Mesangial cell (primary cell): ENCODE data around the gene BPIFA1. TPM values are rescaled to one million over a fixed set of nuclear protein-coding genes. Genes with fewer than 3 reads are reported as not detected.

ENCODE experiments used
- total RNA-seq: library from RNA; depleted of rRNA; stranded (reverse); fragments of >200 nt; gene quantifications from 2 replicates; pipeline ENCODE4 v1.2.3, GENCODE V29; 2015

The BPIFA1 gene
- total RNA-seq, result not detected in 2 replicates

DNA sequence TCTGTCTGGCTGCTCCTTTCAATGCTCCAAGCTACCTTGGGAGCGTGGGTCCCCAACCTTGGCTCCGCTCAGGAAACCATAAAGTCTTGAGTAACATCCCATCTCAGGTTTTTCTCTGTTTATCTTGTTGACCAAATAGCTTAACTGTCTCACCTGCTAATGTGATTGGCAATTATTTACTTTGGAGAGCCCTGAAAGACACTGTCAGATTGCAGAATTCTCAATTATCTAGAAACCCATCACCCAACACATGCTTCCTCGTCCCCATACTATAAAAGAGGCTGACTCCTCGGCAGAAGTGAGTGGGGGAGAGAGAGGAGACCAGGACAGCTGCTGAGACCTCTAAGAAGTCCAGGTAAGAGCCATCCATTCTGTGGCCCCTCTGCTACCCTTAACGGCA is at the start of gene BPIFA1:
BPIFA1 (plus strand) TSS at position 301 of the 400 bp plus-strand sequence. CDS start 1,716 bp downstream, outside the sequence.

DNA sequence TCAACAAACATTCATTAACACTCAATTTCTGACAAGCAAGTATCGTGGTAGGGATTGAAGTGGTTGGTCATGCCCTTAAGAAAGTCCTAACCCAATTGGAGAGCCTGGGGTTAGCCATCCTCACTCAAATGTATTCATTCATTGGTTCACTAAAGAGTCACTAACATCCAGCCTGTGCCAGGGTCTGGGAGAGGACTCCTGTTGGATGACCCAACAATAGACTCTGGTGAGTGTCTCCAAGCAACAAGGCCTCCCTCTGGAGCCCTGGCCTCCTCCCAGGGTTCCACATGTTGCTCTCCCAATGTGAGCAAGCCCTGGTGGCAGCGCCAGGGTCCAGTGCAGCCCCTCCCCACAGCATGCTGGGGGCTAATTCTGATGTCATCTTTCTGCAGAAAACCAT is 18.7 kb upstream of the BPIFA1 start, which contains the start of gene BPIFA3:
BPIFA3 (plus strand) TSS at position 301 of the 400 bp plus-strand sequence. CDS start 185 bp downstream, outside the sequence.

GRCh38 chr20:33282991-33283555 is 47.3 kb downstream of the BPIFA1 start, which contains the start of gene BPIFB1:
BPIFB1 (plus strand) TSS chr20:33283214; CDS start chr20:33286074, 2,860 bp downstream.

Other genes with a start within 250 kb of the BPIFA1 start
- not detected in 2 replicates for gene SUN5, start 231.6 kb upstream of the BPIFA1 start, total RNA-seq
- not detected in 2 replicates for gene BPIFB2, start 228.3 kb upstream of the BPIFA1 start, total RNA-seq
- not detected in 2 replicates for gene BPIFB6, start 204.3 kb upstream of the BPIFA1 start, total RNA-seq
- gene BPIFB3, start 182.1 kb upstream of the BPIFA1 start, total RNA-seq, result not detected in 2 replicates
- gene BPIFB4, start 156.4 kb upstream of the BPIFA1 start, total RNA-seq, result not detected in 2 replicates
- gene BPIFA2, start 67.8 kb upstream of the BPIFA1 start, total RNA-seq, result not detected in 2 replicates
- gene BPIFA3, start 18.6 kb upstream of the BPIFA1 start, total RNA-seq, result not detected in 2 replicates
- gene BPIFB1, start 47.2 kb downstream of the BPIFA1 start, total RNA-seq, result not detected in 2 replicates
- gene CDK5RAP1, start 165.5 kb downstream of the BPIFA1 start, total RNA-seq, result 16.0 and 32.9 TPM in 2 replicates
- gene SNTA1, start 207.8 kb downstream of the BPIFA1 start, total RNA-seq, result 16.2 and 18.7 TPM in 2 replicates